Measurements from ENCODE around the gene NAT9. TPM values are rescaled to one million over a fixed set of nuclear protein-coding genes. Genes with fewer than 3 reads are reported as not detected.

Gene NAT9
- total RNA-seq, 1 experiment from 2014 or later = 63.5 TPM

DNA sequence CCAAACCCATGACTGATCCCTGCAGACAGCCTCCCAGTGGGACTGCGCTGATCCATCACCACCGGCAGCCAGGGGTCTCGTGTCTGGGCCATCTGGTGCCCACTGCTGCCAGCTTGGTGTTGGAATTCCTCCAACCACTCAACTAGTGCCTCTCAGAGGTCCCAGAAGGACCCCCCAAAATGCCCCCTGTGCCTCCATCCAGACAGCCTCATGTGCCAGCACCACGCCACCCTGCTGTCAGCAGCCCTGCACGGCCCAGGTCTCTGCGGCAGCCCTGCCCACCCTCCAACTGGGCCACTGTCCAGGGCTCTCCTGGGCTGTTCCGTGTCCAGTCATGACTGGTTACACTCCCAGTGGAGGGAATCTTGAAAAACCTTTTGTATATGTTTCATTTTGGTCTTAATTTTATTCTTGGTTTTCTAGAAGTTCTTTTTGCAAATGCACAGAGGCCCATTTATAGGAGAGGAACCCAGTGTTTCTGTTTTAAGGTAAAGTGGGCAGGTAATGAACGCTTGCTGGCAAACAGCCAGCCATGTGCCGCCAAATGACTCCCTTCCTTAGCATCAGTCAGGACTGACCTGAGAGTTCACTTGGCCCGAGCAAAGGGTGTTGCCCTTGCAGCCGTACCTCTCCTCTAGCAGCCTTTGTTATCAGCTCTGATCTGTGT is 48.9 kb upstream of the NAT9 start:
- H3T11ph ChIP-seq (ENCODE audit: low read length) = no peak overlapping the region
- H3K23me2 ChIP-seq (ENCODE audit: insufficient read length, low read depth, low read length, poor library complexity, severe bottlenecking) = no peaks in the 10 kb centered on the region
- no peak overlapping the region for H4K5ac ChIP-seq (ENCODE audit: insufficient read length, low read depth, low read length)
- H4K91ac ChIP-seq (ENCODE audit: insufficient read length, low read depth, low read length) = no peak overlapping the region
- DNase-seq = no peak
- no peak overlapping the region for H4K8ac ChIP-seq (replicated peaks; ENCODE audit: insufficient read length, low read depth, low read length)
- no peak overlapping the region for H2BK12ac ChIP-seq (ENCODE audit: insufficient read length, low read depth, low read length)
- H3K79me2 ChIP-seq (ENCODE audit: insufficient read depth, low read length) = no peaks in the 10 kb centered on the region
- no peak overlapping the region for H3K14ac ChIP-seq (ENCODE audit: insufficient read depth, low read length)
- H3K56ac ChIP-seq (ENCODE audit: insufficient read length, low read depth, low read length) = no peak overlapping the region
- H3K18ac ChIP-seq (ENCODE audit: insufficient read length, low read depth, low read length) = no peak overlapping the region
- no peak overlapping the region for H2AFZ ChIP-seq (ENCODE audit: low read length)
- no peak overlapping the region for H2BK120ac ChIP-seq (ENCODE audit: low read depth, low read length, poor library complexity, severe bottlenecking)
- H3K27me3 ChIP-seq (ENCODE audit: insufficient read depth, low read length) = no peaks in the 10 kb centered on the region
- peaks cover 1 to 12% (median 4%) of the 10 kb centered on the region in 3 experiments; a peak in 4 of 7 replicates for H3K36me3 Mint-ChIP-seq (ENCODE audit: insufficient read depth in 1 of 3, low read depth in 3 of 3)
- H3K27me3 Mint-ChIP-seq (ENCODE audit: low read depth) = peaks cover 3% of the 10 kb centered on the region; the same call in 1 of the 2 replicates
- TF ChIP-seq, protein P1, sequence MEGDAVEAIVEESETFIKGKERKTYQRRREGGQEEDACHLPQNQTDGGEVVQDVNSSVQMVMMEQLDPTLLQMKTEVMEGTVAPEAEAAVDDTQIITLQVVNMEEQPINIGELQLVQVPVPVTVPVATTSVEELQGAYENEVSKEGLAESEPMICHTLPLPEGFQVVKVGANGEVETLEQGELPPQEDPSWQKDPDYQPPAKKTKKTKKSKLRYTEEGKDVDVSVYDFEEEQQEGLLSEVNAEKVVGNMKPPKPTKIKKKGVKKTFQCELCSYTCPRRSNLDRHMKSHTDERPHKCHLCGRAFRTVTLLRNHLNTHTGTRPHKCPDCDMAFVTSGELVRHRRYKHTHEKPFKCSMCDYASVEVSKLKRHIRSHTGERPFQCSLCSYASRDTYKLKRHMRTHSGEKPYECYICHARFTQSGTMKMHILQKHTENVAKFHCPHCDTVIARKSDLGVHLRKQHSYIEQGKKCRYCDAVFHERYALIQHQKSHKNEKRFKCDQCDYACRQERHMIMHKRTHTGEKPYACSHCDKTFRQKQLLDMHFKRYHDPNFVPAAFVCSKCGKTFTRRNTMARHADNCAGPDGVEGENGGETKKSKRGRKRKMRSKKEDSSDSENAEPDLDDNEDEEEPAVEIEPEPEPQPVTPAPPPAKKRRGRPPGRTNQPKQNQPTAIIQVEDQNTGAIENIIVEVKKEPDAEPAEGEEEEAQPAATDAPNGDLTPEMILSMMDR (conservative IDR thresholded peaks at IDR 0.05) = no peak
- no peaks in the 10 kb centered on the region for H3K79me1 ChIP-seq (ENCODE audit: insufficient read depth, low read depth, low read length, poor library complexity, severe bottlenecking)
- no CpG with 5 or more reads among the region's 11 CpGs for WGBS (ENCODE audit: extremely low coverage, insufficient read length, low lambda C conversion rate)
- H3K4ac ChIP-seq (ENCODE audit: low read depth, low read length) = no peak overlapping the region
- H2BK15ac ChIP-seq (ENCODE audit: low read depth, low read length) = no peak overlapping the region
- no peak overlapping the region for H3K9ac ChIP-seq (ENCODE audit: extremely low read depth, insufficient read length, low read length)
- no peak overlapping the region for H3K4me2 ChIP-seq (ENCODE audit: insufficient read depth, insufficient read length, low read length)
- no peaks in the 10 kb centered on the region for H3K9me3 Mint-ChIP-seq
- H3K4me1 ChIP-seq (ENCODE audit: insufficient read depth, low read length) = no peaks in the 10 kb centered on the region
- H2BK20ac ChIP-seq (ENCODE audit: low read depth, low read length, poor library complexity, severe bottlenecking) = no peak overlapping the region
- no peak overlapping the region for H3K27ac Mint-ChIP-seq
- H2AK5ac ChIP-seq (ENCODE audit: insufficient read length, low read length) = no peak overlapping the region
- H3K9me3 ChIP-seq (ENCODE audit: control insufficient read depth, low read depth, low read length) = no peaks in the 10 kb centered on the region
- no peak overlapping the region for H3K4me3 Mint-ChIP-seq
- peaks cover 3% of the 10 kb centered on the region for H4K20me1 ChIP-seq (ENCODE audit: control insufficient read depth, insufficient read depth, insufficient read length)
- no peaks in the 10 kb centered on the region for H3K4me1 Mint-ChIP-seq
- H3K27ac ChIP-seq (ENCODE audit: insufficient read length, low read depth, low read length) = no peak overlapping the region
- no peak overlapping the region for H2BK5ac ChIP-seq (ENCODE audit: insufficient read length, low read length)
- H3K23ac ChIP-seq (ENCODE audit: insufficient read length, low read depth, low read length) = no peak overlapping the region
